Vagina (tissue), 2 donors: Measurements from ENCODE around the gene THAP6. TPM values are rescaled to one million over a fixed set of nuclear protein-coding genes. Genes with fewer than 3 reads are reported as not detected.

ENCODE experiments used
- DNase-seq, 2 donors: peaks; one replicate each; pipeline ENCODE4 v3.0.0-alpha.2; 2017; ENCODE audit errors: extremely low spot score in 2 of 2
- H3K27ac ChIP-seq: fragments of 200-600 bp; sonication (generic); one replicate; pipeline ENCODE4 v1.5.1; 2019
- H3K27me3 ChIP-seq: fragments of 200-600 bp; sonication (generic); one replicate; pipeline ENCODE4 v1.5.1; 2019
- H3K36me3 ChIP-seq, 2 donors: fragments of 200-600 bp; sonication (generic); one replicate each; pipeline ENCODE4 v1.5.1; 2017 to 2019
- H3K4me1 ChIP-seq: fragments of 200-600 bp; sonication (generic); one replicate; pipeline ENCODE4 v1.5.1; 2019
- H3K4me3 ChIP-seq, 2 donors: fragments of 200-600 bp; sonication (generic); 1 replicate in 1 of 2; 2 replicates in 1 of 2; pipeline ENCODE4 v1.5.1; 2016 to 2019
- H3K9me3 ChIP-seq: fragments of 200-600 bp; sonication (generic); one replicate; pipeline ENCODE4 v1.5.1; 2019
- POLR2A ChIP-seq, 2 donors: fragments of 450-650 bp; IDR thresholded peaks; one replicate each; pipeline ENCODE4 v1.6.1; 2017; ENCODE audit warnings: antibody characterized with exemption in 2 of 2, mild to moderate bottlenecking in 2 of 2, moderate library complexity in 2 of 2
- POLR2AphosphoS5 ChIP-seq, 2 donors: sonication (generic); formaldehyde crosslinking; IDR thresholded peaks; one replicate each; pipeline ENCODE4 v1.9.0; 2017; ENCODE audit warnings: antibody characterized with exemption in 2 of 2, mild to moderate bottlenecking in 2 of 2, low read depth in 1 of 2; ENCODE audit not compliant: insufficient read depth in 1 of 2
- intact Hi-C: fragments of 100-400 bp; cut with DNase I; formaldehyde crosslinking; loops from one replicate; pipeline ENCODE4 v1.15.1; 2023
- total RNA-seq: library from RNA; depleted of rRNA; stranded (reverse); fragments of >200 nt; gene quantifications from one replicate; pipeline ENCODE4 v1.2.3, GENCODE V29; 2016
- TF ChIP-seq, protein P1 (sequence below), 3 experiments: fragments of 450-650 bp in 2 of 3; fragments of 200-600 bp in 1 of 3; sonication (generic) in 1 of 3; IDR thresholded peaks; one replicate each; pipeline ENCODE4 v1.5.1; 2017 to 2019; ENCODE audit warnings: antibody characterized with exemption in 3 of 3, mild to moderate bottlenecking in 2 of 3, moderate library complexity in 2 of 3

Gene THAP6
- total RNA-seq, 1 donor from 2014 or later: 16.7 TPM

DNA sequence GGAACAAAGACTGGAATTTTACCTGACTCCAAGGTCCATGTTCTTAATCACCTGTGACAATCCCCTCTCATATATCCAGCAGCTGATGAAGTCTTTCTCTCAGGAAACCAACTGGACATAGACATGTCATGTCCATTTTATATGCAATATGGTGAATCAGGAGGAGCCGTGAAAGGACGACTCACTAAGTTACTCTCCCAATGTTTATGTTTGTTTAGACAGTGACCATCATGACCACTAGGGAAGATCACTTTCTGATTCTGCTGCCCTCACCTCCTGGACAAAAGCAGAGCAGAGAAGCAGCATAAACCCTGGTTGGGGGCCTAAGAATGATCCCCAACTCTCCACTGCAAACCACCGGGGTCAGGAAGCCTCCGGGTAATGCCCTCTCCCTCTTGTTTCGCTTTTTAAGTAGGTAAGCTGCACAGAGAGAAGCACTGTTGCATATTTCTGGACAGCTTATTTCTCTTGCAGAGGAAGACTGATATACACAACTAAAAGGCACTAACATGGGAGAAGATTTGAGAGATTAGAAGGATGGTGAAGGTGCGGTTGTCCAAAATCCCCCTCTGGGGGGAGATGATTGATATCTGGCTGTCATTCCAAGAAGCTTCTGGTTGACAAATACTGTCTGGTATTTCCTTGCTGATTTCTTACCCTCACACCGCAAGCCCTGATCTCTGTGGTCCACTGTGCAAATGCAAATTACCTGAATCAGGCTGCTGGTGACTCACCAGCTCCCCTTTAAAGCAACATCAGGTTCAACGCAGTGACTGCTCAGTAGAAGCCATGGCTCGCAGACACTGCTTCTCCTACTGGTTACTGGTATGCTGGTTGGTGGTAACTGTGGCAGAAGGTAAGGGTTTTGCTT is 41.3 kb downstream of the THAP6 start, which contains the start of gene ODAPH:
ODAPH (plus strand) TSS at position 773 of the 871 bp plus-strand sequence; CDS start at position 790, 17 bp downstream.
- Histone ChIP-seq H3K36me3 (no peaks in the 10 kb centered on the region), H3K9me3 (no peaks in the 10 kb centered on the region), H3K4me3 (no peak within 1 kb of the TSS), H3K4me1 (no peaks in the 10 kb centered on the region), H3K27me3 (no peaks in the 10 kb centered on the region), H3K27ac (no peak within 1 kb of the TSS)
- DNase-seq: no peak
- intact Hi-C loops: no loop called here
- TF ChIP-seq POLR2A (IDR thresholded peaks at IDR 0.05) (no peak), POLR2AphosphoS5 (IDR thresholded peaks at IDR 0.05; ENCODE audit: insufficient read depth in 1 of 2, low read depth in 1 of 2) (no peak)
- TF ChIP-seq, protein P1, sequence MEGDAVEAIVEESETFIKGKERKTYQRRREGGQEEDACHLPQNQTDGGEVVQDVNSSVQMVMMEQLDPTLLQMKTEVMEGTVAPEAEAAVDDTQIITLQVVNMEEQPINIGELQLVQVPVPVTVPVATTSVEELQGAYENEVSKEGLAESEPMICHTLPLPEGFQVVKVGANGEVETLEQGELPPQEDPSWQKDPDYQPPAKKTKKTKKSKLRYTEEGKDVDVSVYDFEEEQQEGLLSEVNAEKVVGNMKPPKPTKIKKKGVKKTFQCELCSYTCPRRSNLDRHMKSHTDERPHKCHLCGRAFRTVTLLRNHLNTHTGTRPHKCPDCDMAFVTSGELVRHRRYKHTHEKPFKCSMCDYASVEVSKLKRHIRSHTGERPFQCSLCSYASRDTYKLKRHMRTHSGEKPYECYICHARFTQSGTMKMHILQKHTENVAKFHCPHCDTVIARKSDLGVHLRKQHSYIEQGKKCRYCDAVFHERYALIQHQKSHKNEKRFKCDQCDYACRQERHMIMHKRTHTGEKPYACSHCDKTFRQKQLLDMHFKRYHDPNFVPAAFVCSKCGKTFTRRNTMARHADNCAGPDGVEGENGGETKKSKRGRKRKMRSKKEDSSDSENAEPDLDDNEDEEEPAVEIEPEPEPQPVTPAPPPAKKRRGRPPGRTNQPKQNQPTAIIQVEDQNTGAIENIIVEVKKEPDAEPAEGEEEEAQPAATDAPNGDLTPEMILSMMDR (IDR thresholded peaks at IDR 0.05): no peak

DNA sequence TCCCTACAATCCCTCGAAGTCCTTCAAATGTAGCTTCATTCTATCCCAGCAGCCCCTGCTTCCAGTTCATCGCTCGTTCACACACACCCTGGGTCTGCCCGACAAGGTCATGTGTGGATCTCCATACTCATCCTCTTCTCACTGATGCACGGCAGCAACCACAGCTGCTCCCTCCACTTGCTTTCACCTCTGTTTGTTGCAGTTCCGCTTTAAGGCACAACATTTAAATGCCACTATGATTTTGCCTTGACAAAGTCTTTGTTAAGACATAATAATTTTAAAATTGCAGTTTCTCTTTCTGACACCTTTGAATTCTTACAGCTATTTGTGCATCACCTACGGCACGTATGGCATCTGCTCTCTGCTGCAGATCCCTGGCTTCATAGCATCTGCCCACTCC is 43.4 kb downstream of the THAP6 start:
- no peaks in the 10 kb centered on the region for H3K27me3 ChIP-seq
- H3K9me3 ChIP-seq: no peaks in the 10 kb centered on the region
- no peaks in the 10 kb centered on the region for H3K4me1 ChIP-seq
- no peak overlapping the region for H3K27ac ChIP-seq
- H3K4me3 ChIP-seq: no peak overlapping the region
- H3K36me3 ChIP-seq: no peaks in the 10 kb centered on the region
- no peak for TF ChIP-seq POLR2A (IDR thresholded peaks at IDR 0.05)
- TF ChIP-seq, protein P1 (IDR thresholded peaks at IDR 0.05): no peak
- TF ChIP-seq POLR2AphosphoS5 (IDR thresholded peaks at IDR 0.05; ENCODE audit: insufficient read depth in 1 of 2, low read depth in 1 of 2): no peak
- intact Hi-C loops: no loop called here
- DNase-seq: no peak

DNA sequence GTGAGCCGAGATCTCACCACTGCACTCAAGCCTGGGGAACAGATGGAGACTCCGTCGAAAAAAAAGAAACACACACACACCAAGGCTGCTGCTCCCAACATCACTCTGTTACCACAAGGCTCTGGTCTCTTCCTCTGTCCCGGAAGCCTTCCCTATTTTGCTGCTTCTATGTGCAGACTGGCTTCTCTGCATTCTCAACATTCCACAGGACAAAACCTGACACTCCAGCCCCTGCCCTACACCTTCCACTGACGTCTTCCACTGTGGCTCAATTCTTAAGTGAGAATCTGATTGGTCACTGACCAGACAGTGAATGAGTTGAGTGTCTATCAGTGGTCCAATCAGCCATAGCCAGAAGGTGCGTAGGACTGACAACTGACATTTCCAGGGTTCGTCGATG is 47.5 kb downstream of the THAP6 start:
- no peak for TF ChIP-seq POLR2AphosphoS5 (IDR thresholded peaks at IDR 0.05; ENCODE audit: insufficient read depth in 1 of 2, low read depth in 1 of 2)
- TF ChIP-seq, protein P1 (IDR thresholded peaks at IDR 0.05): no peak
- no peak for TF ChIP-seq POLR2A (IDR thresholded peaks at IDR 0.05)
- no peaks in the 10 kb centered on the region for H3K9me3 ChIP-seq
- no peak for DNase-seq
- no peaks in the 10 kb centered on the region for H3K27me3 ChIP-seq
- intact Hi-C loops: no loop called here
- no peaks in the 10 kb centered on the region for H3K4me1 ChIP-seq
- no peaks in the 10 kb centered on the region for H3K36me3 ChIP-seq
- no peak overlapping the region for H3K4me3 ChIP-seq
- no peak overlapping the region for H3K27ac ChIP-seq

DNA sequence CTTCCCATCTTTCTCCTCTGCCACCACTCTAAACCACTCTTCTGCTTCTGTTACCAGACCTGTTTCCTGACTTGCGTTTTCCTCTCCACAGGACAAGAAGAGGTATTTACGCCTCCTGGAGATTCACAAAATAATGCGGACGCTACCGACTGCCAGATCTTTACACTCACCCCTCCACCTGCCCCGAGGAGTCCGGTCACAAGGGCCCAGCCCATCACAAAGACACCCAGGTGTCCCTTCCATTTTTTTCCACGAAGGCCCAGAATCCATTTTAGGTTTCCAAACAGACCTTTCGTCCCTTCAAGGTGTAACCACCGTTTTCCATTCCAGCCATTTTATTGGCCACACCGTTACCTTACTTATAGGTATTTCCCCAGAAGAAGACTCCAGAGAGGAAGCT is 49.8 kb downstream of the THAP6 start:
- intact Hi-C loops: no loop called here
- no peaks in the 10 kb centered on the region for H3K27me3 ChIP-seq
- TF ChIP-seq POLR2A (IDR thresholded peaks at IDR 0.05) (no peak), POLR2AphosphoS5 (IDR thresholded peaks at IDR 0.05; ENCODE audit: insufficient read depth in 1 of 2, low read depth in 1 of 2) (no peak)
- TF ChIP-seq, protein P1 (IDR thresholded peaks at IDR 0.05): no peak
- H3K4me3 ChIP-seq: no peak overlapping the region
- H3K9me3 ChIP-seq: no peaks in the 10 kb centered on the region
- H3K4me1 ChIP-seq: no peaks in the 10 kb centered on the region
- H3K27ac ChIP-seq: no peak overlapping the region
- no peaks in the 10 kb centered on the region for H3K36me3 ChIP-seq
- DNase-seq: no peak

DNA sequence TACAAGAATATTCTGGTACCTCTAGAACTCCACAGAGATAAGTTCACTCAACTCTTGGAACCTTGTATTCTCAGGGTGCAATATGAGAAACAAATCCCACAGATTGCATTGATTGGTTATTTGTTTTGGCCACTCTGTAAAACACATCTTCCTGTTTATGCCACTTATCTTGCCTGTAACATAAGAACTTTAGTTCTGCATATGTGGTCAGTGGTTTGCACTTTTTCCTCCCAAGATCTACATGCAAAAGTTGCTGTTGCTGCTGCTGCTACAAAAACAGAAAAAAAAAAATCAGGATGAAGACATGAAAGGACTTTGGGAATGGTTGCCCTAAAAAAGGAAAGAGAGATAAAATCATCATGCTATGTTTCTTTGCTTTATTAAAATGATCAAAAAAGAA is 51.2 kb downstream of the THAP6 start:
- H3K4me3 ChIP-seq: no peak overlapping the region
- no peaks in the 10 kb centered on the region for H3K9me3 ChIP-seq
- H3K27me3 ChIP-seq: no peaks in the 10 kb centered on the region
- no peaks in the 10 kb centered on the region for H3K36me3 ChIP-seq
- no peak overlapping the region for H3K27ac ChIP-seq
- TF ChIP-seq POLR2AphosphoS5 (IDR thresholded peaks at IDR 0.05; ENCODE audit: insufficient read depth in 1 of 2, low read depth in 1 of 2) (no peak), POLR2A (IDR thresholded peaks at IDR 0.05) (no peak)
- TF ChIP-seq, protein P1 (IDR thresholded peaks at IDR 0.05): no peak
- H3K4me1 ChIP-seq: no peaks in the 10 kb centered on the region
- no peak for DNase-seq
- intact Hi-C loops: no loop called here
